Fibroblast of the aortic adventitia (primary cell): ENCODE results near the gene GDF7. TPM values are rescaled to one million over a fixed set of nuclear protein-coding genes. Genes with fewer than 3 reads are reported as not detected.

Experiments used
- DNase-seq: peaks from one replicate; pipeline ENCODE4 v3.0.0-alpha.2; 2010; ENCODE audit warnings: low read depth
- H3K4me3 ChIP-seq: 2 replicates; pipeline ENCODE4 v1.5.1; 2011; ENCODE audit warnings: low read depth, mild to moderate bottlenecking, control low read depth, low read length, moderate library complexity
- CTCF ChIP-seq: IDR thresholded peaks from 2 replicates; pipeline ENCODE4 v1.5.1; 2011; ENCODE audit warnings: mild to moderate bottlenecking, low read length, control low read depth, inconsistent platforms; ENCODE audit not compliant: insufficient read depth
- total RNA-seq: library from RNA; depleted of rRNA; stranded (reverse); fragments of >200 nt; gene quantifications from 2 replicates; pipeline ENCODE4 v1.2.3, GENCODE V29; 2012; ENCODE audit warnings: low replicate concordance

The GDF7 gene
- total RNA-seq, 1 donor, result under 0.01 TPM

GRCh38 chr2:20674309-20674965 lies 7.5 kb downstream of the GDF7 start:
- no peak for DNase-seq
- no peak for TF ChIP-seq CTCF
- no peak overlapping the region for H3K4me3 ChIP-seq

GRCh38 chr2:20674974-20675679 lies 8.2 kb downstream of the GDF7 start:
- no peak overlapping the region for H3K4me3 ChIP-seq
- peak; percentile 3 for TF ChIP-seq CTCF
- DNase-seq, result peak; percentile 75

- no peak for DNase-seq
- H3K4me3 ChIP-seq, result no peak overlapping the region
- TF ChIP-seq CTCF, result no peak
Measured at GRCh38 chr2:20675701-20676352, 8.9 kb downstream of the GDF7 start.

- no peak for DNase-seq
- TF ChIP-seq CTCF, result no peak
- no peak overlapping the region for H3K4me3 ChIP-seq
Measured at GRCh38 chr2:20676353-20677215, 9.6 kb downstream of the GDF7 start.

- no peak for DNase-seq
Measured at GRCh38 chr2:20677301-20678085, 10.5 kb downstream of the GDF7 start.

More at GRCh38 chr2:20677301-20678085, 10.5 kb downstream of the GDF7 start:
- H3K4me3 ChIP-seq, result no peak overlapping the region
- TF ChIP-seq CTCF, result no peak
